NCI-H1694 (cell line): ENCODE data around the gene EMSY.
A peak's percentile ranks its signal among the peaks of the same experiment; 100 is the strongest.
"Not testable (repeated sequence)": the region's sequence is repeated elsewhere in the genome, so short reads cannot be mapped to it uniquely, and the experiment has no call there.

Experiments
- DNase-seq: peaks from one replicate; lab custom pipeline; 2025; lab: John Stamatoyannopoulos, UW

The EMSY gene

GRCh38 chr11:76444384-76445120 is at the start of gene EMSY:
EMSY (plus strand) TSS chr11:76445018; CDS start chr11:76446939, 1,921 bp downstream.
- peak; percentile 97 for DNase-seq

GRCh38 chr11:76395296-76395695 is 49.5 kb upstream of the EMSY start:
- no peak for DNase-seq

GRCh38 chr11:76397383-76397782 is 47.4 kb upstream of the EMSY start:
- no peak for DNase-seq

GRCh38 chr11:76400967-76401366 is 43.9 kb upstream of the EMSY start:
- no peak for DNase-seq

GRCh38 chr11:76401484-76401883 is 43.3 kb upstream of the EMSY start:
- not testable (repeated sequence) for DNase-seq

GRCh38 chr11:76406359-76406758 is 38.5 kb upstream of the EMSY start:
- no peak for DNase-seq

- DNase-seq, result peak; percentile 4
These were observed 36.5 kb upstream of the EMSY start for GRCh38 chr11:76408171-76408965.

GRCh38 chr11:76410851-76411357 is 33.9 kb upstream of the EMSY start:
- DNase-seq, result no peak

- DNase-seq, result no peak
These were observed 29.7 kb upstream of the EMSY start for GRCh38 chr11:76415073-76415472.

GRCh38 chr11:76419896-76420295 is 24.9 kb upstream of the EMSY start:
- DNase-seq, result peak; percentile 17

- no peak for DNase-seq
These were observed 20.4 kb upstream of the EMSY start for GRCh38 chr11:76424379-76424778.

GRCh38 chr11:76424891-76425290 is 19.9 kb upstream of the EMSY start:
- no peak for DNase-seq

- DNase-seq, result no peak
These were observed 18.2 kb upstream of the EMSY start for GRCh38 chr11:76426660-76427059.

- no peak for DNase-seq
These were observed 8.8 kb upstream of the EMSY start for GRCh38 chr11:76436020-76436419.

- no peak for DNase-seq
These were observed 1.4 kb upstream of the EMSY start for GRCh38 chr11:76443268-76443980.

- DNase-seq, result no peak
These were observed 794 bp upstream of the EMSY start for GRCh38 chr11:76444065-76444383.

GRCh38 chr11:76445121-76446084 is 585 bp downstream of the EMSY start:
- peak; percentile 21 for DNase-seq

- no peak for DNase-seq
These were observed 3.7 kb downstream of the EMSY start for GRCh38 chr11:76448506-76448905.

GRCh38 chr11:76453248-76453647 is 8.4 kb downstream of the EMSY start:
- no peak for DNase-seq

GRCh38 chr11:76455331-76455730 is 10.5 kb downstream of the EMSY start:
- DNase-seq, result no peak

- DNase-seq, result no peak
These were observed 11.1 kb downstream of the EMSY start for GRCh38 chr11:76455931-76456330.
